GM19397 (cell line): Measurements from ENCODE around the gene PKIB.

Experiments used
- ATAC-seq: cut with Tn5 transposase; IDR thresholded peaks from one replicate; pipeline ENCODE4 v1.9.1; 2021; ENCODE audit warnings: mild to moderate bottlenecking, moderate library complexity; ENCODE audit not compliant: unreplicated experiment

PKIB gene

GRCh38 chr6:122663981-122664380, 53.8 kb downstream of the PKIB start:
- no peak for ATAC-seq

- no peak for ATAC-seq
Observed at GRCh38 chr6:122665929-122666328, 55.7 kb downstream of the PKIB start.

- no peak for ATAC-seq
Observed at GRCh38 chr6:122666418-122666817, 56.2 kb downstream of the PKIB start.

GRCh38 chr6:122669418-122669817, 59.2 kb downstream of the PKIB start:
- no peak for ATAC-seq

- no peak for ATAC-seq
Observed at GRCh38 chr6:122669868-122670267, 59.7 kb downstream of the PKIB start.

GRCh38 chr6:122671251-122671650, 61.0 kb downstream of the PKIB start:
- ATAC-seq, result no peak

- ATAC-seq, result no peak
Observed at GRCh38 chr6:122673343-122673961, 63.2 kb downstream of the PKIB start.

- ATAC-seq, result no peak
Observed at GRCh38 chr6:122676146-122676545, 65.9 kb downstream of the PKIB start.

GRCh38 chr6:122676688-122677087, 66.5 kb downstream of the PKIB start:
- ATAC-seq, result no peak

- no peak for ATAC-seq
Observed at GRCh38 chr6:122677406-122677805, 67.2 kb downstream of the PKIB start.

- ATAC-seq, result no peak
Observed at GRCh38 chr6:122678841-122679240, 68.6 kb downstream of the PKIB start.

- ATAC-seq, result no peak
Observed at GRCh38 chr6:122681705-122682104, 71.5 kb downstream of the PKIB start.

- no peak for ATAC-seq
Observed at GRCh38 chr6:122683989-122684651, 73.9 kb downstream of the PKIB start.

GRCh38 chr6:122692175-122692598, 82.0 kb downstream of the PKIB start:
- no peak for ATAC-seq

- ATAC-seq, result no peak
Observed at GRCh38 chr6:122692807-122693580, 82.8 kb downstream of the PKIB start.

GRCh38 chr6:122694075-122694474, 83.9 kb downstream of the PKIB start:
- no peak for ATAC-seq

GRCh38 chr6:122694602-122695001, 84.4 kb downstream of the PKIB start:
- ATAC-seq, result no peak

GRCh38 chr6:122695188-122695587, 85.0 kb downstream of the PKIB start:
- ATAC-seq, result no peak

- ATAC-seq, result no peak
Observed at GRCh38 chr6:122696079-122696478, 85.9 kb downstream of the PKIB start.

- no peak for ATAC-seq
Observed at GRCh38 chr6:122696853-122697252, 86.6 kb downstream of the PKIB start.

GRCh38 chr6:122697458-122697857, 87.3 kb downstream of the PKIB start:
- ATAC-seq, result no peak

GRCh38 chr6:122701666-122702065, 91.5 kb downstream of the PKIB start:
- ATAC-seq, result no peak
